ENCODE measurements around the gene NAT8L.

Gene NAT8L

GRCh38 chr4:2066571-2067445, 7.7 kb downstream of the NAT8L start:
- DNase-seq (ENCODE audit: low read depth) = no peak
- H3K4me3 ChIP-seq (ENCODE audit: low read depth, low read length) = no peak overlapping the region
- TF ChIP-seq CTCF (IDR thresholded peaks at IDR 0.05; ENCODE audit: low read depth, low read length, missing control alignments) = no peak

- DNase-seq (ENCODE audit: low read depth) = no peak
- TF ChIP-seq CTCF (IDR thresholded peaks at IDR 0.05; ENCODE audit: low read depth, low read length, missing control alignments) = no peak
- no peak overlapping the region for H3K4me3 ChIP-seq (ENCODE audit: low read depth, low read length)
Observed at GRCh38 chr4:2067446-2068197, 8.5 kb downstream of the NAT8L start.

- no peak for TF ChIP-seq CTCF (IDR thresholded peaks at IDR 0.05; ENCODE audit: low read depth, low read length, missing control alignments)
- DNase-seq (ENCODE audit: low read depth) = no peak
- H3K4me3 ChIP-seq (ENCODE audit: low read depth, low read length) = no peak overlapping the region
Observed at GRCh38 chr4:2068198-2068470, 9.0 kb downstream of the NAT8L start.

- no peak for TF ChIP-seq CTCF (IDR thresholded peaks at IDR 0.05; ENCODE audit: low read depth, low read length, missing control alignments)
- DNase-seq (ENCODE audit: low read depth) = no peak
- no peak overlapping the region for H3K4me3 ChIP-seq (ENCODE audit: low read depth, low read length)
Observed at GRCh38 chr4:2068566-2068965, 9.4 kb downstream of the NAT8L start.

GRCh38 chr4:2069161-2069971, 10.2 kb downstream of the NAT8L start:
- no peak for TF ChIP-seq CTCF (IDR thresholded peaks at IDR 0.05; ENCODE audit: low read depth, low read length, missing control alignments)
- H3K4me3 ChIP-seq (ENCODE audit: low read depth, low read length) = no peak overlapping the region
- DNase-seq (ENCODE audit: low read depth) = no peak

GRCh38 chr4:2069986-2070385, 10.9 kb downstream of the NAT8L start:
- H3K4me3 ChIP-seq (ENCODE audit: low read depth, low read length) = no peak overlapping the region
- TF ChIP-seq CTCF (IDR thresholded peaks at IDR 0.05; ENCODE audit: low read depth, low read length, missing control alignments) = no peak
- DNase-seq (ENCODE audit: low read depth) = no peak
